ENCODE measurements around the gene BST1.

The BST1 gene

DNA sequence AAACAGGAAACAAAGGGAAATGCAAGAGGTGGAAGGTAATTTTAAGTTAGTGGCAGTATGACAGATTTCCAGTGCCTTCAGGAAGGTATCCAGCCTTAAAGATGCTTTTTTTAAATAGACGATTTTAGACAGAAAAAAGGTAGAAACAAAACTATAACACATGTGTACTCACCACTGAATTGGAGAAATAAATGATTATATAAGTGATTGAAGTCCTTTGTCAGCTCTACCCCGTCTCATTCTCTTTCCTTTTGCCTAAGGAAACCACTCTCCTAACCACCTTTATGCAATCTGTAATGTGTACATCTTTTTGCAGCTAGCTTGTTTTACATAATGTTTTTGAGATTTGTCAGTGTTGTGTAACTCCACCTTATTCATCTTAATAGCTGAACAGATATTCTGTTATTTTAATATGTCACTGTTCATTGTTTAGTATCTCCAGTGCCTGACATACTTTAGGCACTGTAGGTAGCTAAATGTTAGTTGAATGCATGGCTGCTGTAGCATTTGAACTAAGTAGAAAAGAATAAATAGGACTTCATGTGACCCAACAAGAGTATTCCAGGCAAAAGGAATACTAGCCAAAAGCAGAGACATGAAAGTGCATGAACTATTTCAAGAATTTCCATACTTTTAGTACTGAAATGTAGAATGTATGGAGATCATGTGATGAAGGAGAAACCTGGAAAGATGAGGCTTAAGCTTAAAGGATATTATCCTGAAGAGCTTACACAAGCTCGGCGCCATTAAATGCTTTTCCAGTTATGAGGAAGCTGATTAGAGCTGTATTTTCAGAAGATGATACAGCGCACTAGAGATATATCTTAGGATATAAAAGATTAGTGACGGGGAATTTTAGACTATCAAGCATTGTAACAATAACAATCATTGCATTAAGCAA is 20.4 kb upstream of the BST1 start:
- H3K27ac ChIP-seq (ENCODE audit: low read depth, low read length) = peak overlapping the region; percentile 99
- no peaks in the 10 kb centered on the region for H3K36me3 ChIP-seq (ENCODE audit: control insufficient read depth in 1 of 2, insufficient read depth in 2 of 2, low read length in 2 of 2)
- no peak overlapping the region for H3K18ac ChIP-seq (ENCODE audit: low read length)
- peaks cover 2 to 7% of the 10 kb centered on the region in 2 experiments for H3K4me1 ChIP-seq (ENCODE audit: control insufficient read depth in 1 of 2, insufficient read depth in 2 of 2, low read length in 2 of 2)
- H2BK120ac ChIP-seq (ENCODE audit: insufficient read depth, low read length, poor library complexity) = peak overlapping the region; percentile 43
- peak overlapping the region; percentile 92 for H4K91ac ChIP-seq (ENCODE audit: low read depth, low read length)
- H4K12ac ChIP-seq (ENCODE audit: low read depth, low read length) = no peak overlapping the region
- H3K9me3 ChIP-seq (ENCODE audit: insufficient read depth, low read depth, low read length) = no peaks in the 10 kb centered on the region
- H3K23ac ChIP-seq (ENCODE audit: low read length) = no peak overlapping the region
- peak overlapping the region; percentile 86 for H3K4me3 ChIP-seq (ENCODE audit: low read depth, low read length)
- H2AFZ ChIP-seq (ENCODE audit: insufficient read depth, low read length, poor library complexity) = peak overlapping the region; percentile 60
- H3K79me2 ChIP-seq (ENCODE audit: control insufficient read depth, insufficient read depth, low read length, poor library complexity) = peaks cover 10% of the 10 kb centered on the region
- no peak overlapping the region for H2BK12ac ChIP-seq (ENCODE audit: low read length)
- H3K4ac ChIP-seq (ENCODE audit: low read depth, low read length) = no peak overlapping the region
- peaks cover 11% of the 10 kb centered on the region for H3K79me1 ChIP-seq (ENCODE audit: low read length)
- H3K14ac ChIP-seq (ENCODE audit: low read length) = peak overlapping the region; percentile 97
- no peak for DNase-seq
- H3K27me3 ChIP-seq (ENCODE audit: insufficient read depth, low read length) = no peaks in the 10 kb centered on the region
- no peak overlapping the region for H4K8ac ChIP-seq (ENCODE audit: low read depth, low read length)
- H3K9ac ChIP-seq (ENCODE audit: low read length) = peak overlapping the region; percentile 99
- H3K4me2 ChIP-seq (ENCODE audit: low read length) = peak overlapping the region; percentile 52
- no CpG with 5 or more reads among the region's 6 CpGs for WGBS (ENCODE audit: extremely low coverage, insufficient coverage, insufficient read length)
- no peak overlapping the region for H2AK5ac ChIP-seq (ENCODE audit: low read length)
- H2BK5ac ChIP-seq (ENCODE audit: low read depth, low read length, poor library complexity) = peak overlapping the region; percentile 94

DNA sequence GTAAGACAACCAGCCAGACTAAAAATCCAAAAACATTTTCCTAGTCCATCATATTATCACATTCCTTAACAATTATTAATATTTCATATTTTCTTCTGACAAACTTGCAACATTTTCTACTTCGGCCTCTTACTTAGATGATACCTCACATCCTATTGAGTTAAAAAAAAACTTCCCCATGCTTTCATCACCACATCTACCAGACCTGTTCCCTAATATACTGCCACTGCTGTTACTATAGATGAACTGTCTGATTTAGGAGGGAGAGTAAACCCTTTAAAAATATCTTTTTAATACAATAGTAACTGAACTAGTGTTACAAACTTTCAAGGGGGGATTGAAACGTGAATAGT is 19.7 kb upstream of the BST1 start:
- Histone ChIP-seq H3K18ac (ENCODE audit: low read length) (no peak overlapping the region), H2AFZ (ENCODE audit: insufficient read depth, low read length, poor library complexity) (no peak overlapping the region), H2BK120ac (ENCODE audit: insufficient read depth, low read length, poor library complexity) (no peak overlapping the region), H3K36me3 (ENCODE audit: control insufficient read depth in 1 of 2, insufficient read depth in 2 of 2, low read length in 2 of 2) (no peaks in the 10 kb centered on the region), H3K4me2 (ENCODE audit: low read length) (no peak overlapping the region), H2AK5ac (ENCODE audit: low read length) (no peak overlapping the region), H2BK12ac (ENCODE audit: low read length) (no peak overlapping the region), H4K91ac (ENCODE audit: low read depth, low read length) (no peak overlapping the region), H3K4me1 (ENCODE audit: control insufficient read depth in 1 of 2, insufficient read depth in 2 of 2, low read length in 2 of 2) (peaks cover 2 to 4% of the 10 kb centered on the region in 2 experiments), H3K14ac (ENCODE audit: low read length) (no peak overlapping the region), H3K23ac (ENCODE audit: low read length) (no peak overlapping the region), H4K8ac (ENCODE audit: low read depth, low read length) (no peak overlapping the region), H3K9ac (ENCODE audit: low read length) (no peak overlapping the region), H3K4ac (ENCODE audit: low read depth, low read length) (no peak overlapping the region), H3K9me3 (ENCODE audit: insufficient read depth, low read depth, low read length) (no peaks in the 10 kb centered on the region), H3K79me1 (ENCODE audit: low read length) (peaks cover 11% of the 10 kb centered on the region), H3K27me3 (ENCODE audit: insufficient read depth, low read length) (no peaks in the 10 kb centered on the region), H3K27ac (ENCODE audit: low read depth, low read length) (no peak overlapping the region), H2BK5ac (ENCODE audit: low read depth, low read length, poor library complexity) (no peak overlapping the region), H4K12ac (ENCODE audit: low read depth, low read length) (no peak overlapping the region), H3K79me2 (ENCODE audit: control insufficient read depth, insufficient read depth, low read length, poor library complexity) (peaks cover 10% of the 10 kb centered on the region), H3K4me3 (ENCODE audit: low read depth, low read length) (no peak overlapping the region)
- WGBS (ENCODE audit: extremely low coverage, insufficient coverage, insufficient read length) = 100% methylated on average over 1 of the region's 2 CpGs
- no peak for DNase-seq

DNA sequence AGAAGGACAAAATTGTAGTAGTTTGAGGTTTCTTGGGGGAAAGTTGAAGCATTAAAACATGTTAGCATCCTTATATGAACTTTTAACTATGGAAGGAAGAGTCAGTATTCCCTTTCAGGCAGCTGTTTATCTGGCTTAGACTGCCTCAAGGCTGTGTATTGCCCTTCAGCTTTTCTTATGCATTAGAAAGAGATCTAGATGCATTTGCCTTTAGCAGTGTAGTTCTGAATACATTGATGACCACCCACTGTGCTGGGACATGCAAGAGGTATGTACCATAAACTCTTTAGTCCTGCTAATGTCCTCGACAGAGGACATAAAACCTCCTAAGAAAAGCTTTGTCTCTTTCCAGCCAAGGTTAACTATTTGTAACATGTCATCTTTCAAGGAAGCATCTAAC is 18.4 kb upstream of the BST1 start:
- Histone ChIP-seq H4K91ac (ENCODE audit: low read depth, low read length) (no peak overlapping the region), H3K18ac (ENCODE audit: low read length) (no peak overlapping the region), H2BK120ac (ENCODE audit: insufficient read depth, low read length, poor library complexity) (no peak overlapping the region), H3K14ac (ENCODE audit: low read length) (no peak overlapping the region), H3K79me2 (ENCODE audit: control insufficient read depth, insufficient read depth, low read length, poor library complexity) (peaks cover 10% of the 10 kb centered on the region), H3K4ac (ENCODE audit: low read depth, low read length) (no peak overlapping the region), H3K27me3 (ENCODE audit: insufficient read depth, low read length) (no peaks in the 10 kb centered on the region), H3K9ac (ENCODE audit: low read length) (no peak overlapping the region), H2BK5ac (ENCODE audit: low read depth, low read length, poor library complexity) (no peak overlapping the region), H3K23ac (ENCODE audit: low read length) (no peak overlapping the region), H3K79me1 (ENCODE audit: low read length) (peaks cover 11% of the 10 kb centered on the region), H4K12ac (ENCODE audit: low read depth, low read length) (no peak overlapping the region), H3K27ac (ENCODE audit: low read depth, low read length) (no peak overlapping the region), H3K4me2 (ENCODE audit: low read length) (no peak overlapping the region), H2AFZ (ENCODE audit: insufficient read depth, low read length, poor library complexity) (no peak overlapping the region), H3K4me3 (ENCODE audit: low read depth, low read length) (no peak overlapping the region), H4K8ac (ENCODE audit: low read depth, low read length) (no peak overlapping the region), H2AK5ac (ENCODE audit: low read length) (no peak overlapping the region), H2BK12ac (ENCODE audit: low read length) (no peak overlapping the region), H3K4me1 (ENCODE audit: control insufficient read depth in 1 of 2, insufficient read depth in 2 of 2, low read length in 2 of 2) (peaks cover 2 to 7% of the 10 kb centered on the region in 2 experiments), H3K36me3 (ENCODE audit: control insufficient read depth in 1 of 2, insufficient read depth in 2 of 2, low read length in 2 of 2) (peaks cover 2% of the 10 kb centered on the region in 2 experiments), H3K9me3 (ENCODE audit: insufficient read depth, low read depth, low read length) (no peaks in the 10 kb centered on the region)
- WGBS (ENCODE audit: extremely low coverage, insufficient coverage, insufficient read length) = no CpG with 5 or more reads among the region's 1 CpG
- DNase-seq = no peak

DNA sequence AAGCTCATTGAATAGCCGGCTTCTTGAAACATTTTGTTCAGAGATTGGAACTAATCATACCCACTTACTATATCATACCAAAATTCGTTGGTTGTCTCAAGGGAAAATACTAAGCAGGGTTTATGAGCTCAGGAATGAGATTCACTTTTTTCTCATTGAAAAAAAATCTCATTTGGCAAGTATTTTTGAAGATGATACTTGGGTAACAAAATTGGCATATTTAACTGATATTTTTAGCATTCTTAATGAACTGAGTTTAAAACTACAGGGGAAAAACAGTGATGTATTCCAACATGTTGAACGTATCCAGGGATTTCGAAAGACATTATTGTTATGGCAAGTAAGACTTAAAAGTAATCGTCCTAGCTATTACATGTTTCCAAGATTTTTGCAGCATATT is 14.8 kb upstream of the BST1 start:
- no peak for DNase-seq
- Histone ChIP-seq H3K4me2 (ENCODE audit: low read length) (no peak overlapping the region), H3K79me1 (ENCODE audit: low read length) (peaks cover 3% of the 10 kb centered on the region), H2BK12ac (ENCODE audit: low read length) (no peak overlapping the region), H3K4ac (ENCODE audit: low read depth, low read length) (no peak overlapping the region), H4K91ac (ENCODE audit: low read depth, low read length) (no peak overlapping the region), H3K14ac (ENCODE audit: low read length) (no peak overlapping the region), H3K9ac (ENCODE audit: low read length) (no peak overlapping the region), H2BK120ac (ENCODE audit: insufficient read depth, low read length, poor library complexity) (no peak overlapping the region), H3K9me3 (ENCODE audit: insufficient read depth, low read depth, low read length) (no peaks in the 10 kb centered on the region), H3K27ac (ENCODE audit: low read depth, low read length) (no peak overlapping the region), H4K8ac (ENCODE audit: low read depth, low read length) (no peak overlapping the region), H3K36me3 (ENCODE audit: control insufficient read depth in 1 of 2, insufficient read depth in 2 of 2, low read length in 2 of 2) (peaks cover 2 to 3% of the 10 kb centered on the region in 2 experiments), H3K4me3 (ENCODE audit: low read depth, low read length) (no peak overlapping the region), H2AK5ac (ENCODE audit: low read length) (no peak overlapping the region), H2BK5ac (ENCODE audit: low read depth, low read length, poor library complexity) (no peak overlapping the region), H3K27me3 (ENCODE audit: insufficient read depth, low read length) (no peaks in the 10 kb centered on the region), H3K18ac (ENCODE audit: low read length) (no peak overlapping the region), H2AFZ (ENCODE audit: insufficient read depth, low read length, poor library complexity) (no peak overlapping the region), H3K4me1 (ENCODE audit: control insufficient read depth in 1 of 2, insufficient read depth in 2 of 2, low read length in 2 of 2) (peaks cover 6 to 14% of the 10 kb centered on the region in 2 experiments), H4K12ac (ENCODE audit: low read depth, low read length) (no peak overlapping the region), H3K79me2 (ENCODE audit: control insufficient read depth, insufficient read depth, low read length, poor library complexity) (no peaks in the 10 kb centered on the region), H3K23ac (ENCODE audit: low read length) (no peak overlapping the region)
- no CpG with 5 or more reads among the region's 5 CpGs for WGBS (ENCODE audit: extremely low coverage, insufficient coverage, insufficient read length)

All from trophoblast cell (in vitro differentiated cells and primary cell).